HepG2 (cell line): ENCODE data around the gene NUCB1. TPM values are rescaled to one million over a fixed set of nuclear protein-coding genes. Genes with fewer than 3 reads are reported as not detected.

Experiments
- GTF2F1 ChIP-seq: fragments of 150-350 bp; IDR thresholded peaks from 2 replicates; pipeline ENCODE4 v1.6.1; 2014; ENCODE audit warnings: low read length
- HOXA5 ChIP-seq: sonication (generic); formaldehyde crosslinking; IDR thresholded peaks from 2 replicates; pipeline ENCODE4 v1.4.0; 2020; ENCODE audit warnings: missing genetic modification reagents
- MTF2 ChIP-seq: sonication (generic); formaldehyde crosslinking; IDR thresholded peaks from 2 replicates; pipeline ENCODE4 v1.5.0; 2020; ENCODE audit warnings: missing genetic modification reagents, borderline replicate concordance
- NONO ChIP-seq, 2 experiments: fragments of 450-650 bp in 1 of 2; sonication (generic) in 1 of 2; formaldehyde crosslinking in 1 of 2; IDR thresholded peaks in 1 of 2; conservative IDR thresholded peaks in 1 of 2; 2 replicates each; pipeline versions ENCODE4 v1.6.1 to v1.8.0; 2017 to 2022; ENCODE audit warnings: mild to moderate bottlenecking in 1 of 2, missing genetic modification reagents in 1 of 2, moderate library complexity in 1 of 2
- PHF20 ChIP-seq: sonication (generic); formaldehyde crosslinking; IDR thresholded peaks from 2 replicates; pipeline ENCODE4 v1.5.0; 2020; ENCODE audit warnings: mild to moderate bottlenecking, missing genetic modification reagents
- REXO4 ChIP-seq: sonication (generic); formaldehyde crosslinking; IDR thresholded peaks from 2 replicates; pipeline ENCODE4 v1.8.0; 2022; ENCODE audit warnings: missing genetic modification reagents, mild to moderate bottlenecking, borderline replicate concordance
- SMC3 ChIP-seq: IDR thresholded peaks from 2 replicates; pipeline ENCODE4 v1.6.1; 2011; ENCODE audit warnings: low read length, improper control_type of control experiment
- SP140L ChIP-seq: sonication (generic); formaldehyde crosslinking; IDR thresholded peaks from 2 replicates; pipeline ENCODE4 v1.4.0; 2020; ENCODE audit warnings: missing genetic modification reagents, borderline replicate concordance
- SRF ChIP-seq: IDR thresholded peaks from 2 replicates; pipeline ENCODE4 v1.6.1; 2011; ENCODE audit warnings: mild to moderate bottlenecking, low read depth, low read length, moderate library complexity
- TP53 ChIP-seq: sonication (generic); formaldehyde crosslinking; conservative IDR thresholded peaks from 2 replicates; pipeline ENCODE4 v1.4.0; 2020; ENCODE audit warnings: missing genetic modification reagents
- YEATS2 ChIP-seq: sonication (generic); formaldehyde crosslinking; IDR thresholded peaks from 2 replicates; pipeline ENCODE4 v1.4.0; 2020; ENCODE audit warnings: missing genetic modification reagents, borderline replicate concordance
- ZC3H4 ChIP-seq: sonication (generic); formaldehyde crosslinking; IDR thresholded peaks from 2 replicates; pipeline ENCODE4 v1.4.0; 2020; ENCODE audit warnings: missing genetic modification reagents, borderline replicate concordance
- ZNF10 ChIP-seq: sonication (generic); formaldehyde crosslinking; IDR thresholded peaks from 2 replicates; pipeline ENCODE4 v1.4.0; 2020; ENCODE audit warnings: mild to moderate bottlenecking, low read depth, missing genetic modification reagents, borderline replicate concordance
- ZNF414 ChIP-seq: sonication (generic); formaldehyde crosslinking; IDR thresholded peaks from 2 replicates; pipeline ENCODE4 v1.5.0; 2020; ENCODE audit warnings: missing genetic modification reagents
- ZNF468 ChIP-seq: sonication (generic); formaldehyde crosslinking; IDR thresholded peaks from 2 replicates; pipeline ENCODE4 v1.8.0; 2022; ENCODE audit warnings: mild to moderate bottlenecking, moderate library complexity, missing genetic modification reagents
- ZNF543 ChIP-seq: sonication (generic); formaldehyde crosslinking; IDR thresholded peaks from 2 replicates; pipeline ENCODE4 v1.4.0; 2020; ENCODE audit warnings: mild to moderate bottlenecking, missing genetic modification reagents
- ZNF558 ChIP-seq: sonication (generic); formaldehyde crosslinking; IDR thresholded peaks from 2 replicates; pipeline ENCODE4 v1.9.0; 2022; ENCODE audit warnings: mild to moderate bottlenecking, missing genetic modification reagents, borderline replicate concordance
- ZNF570 ChIP-seq: sonication (generic); formaldehyde crosslinking; IDR thresholded peaks from 2 replicates; pipeline ENCODE4 v1.4.0; 2020; ENCODE audit warnings: mild to moderate bottlenecking, missing genetic modification reagents, borderline replicate concordance
- ZNF709 ChIP-seq: sonication (generic); formaldehyde crosslinking; IDR thresholded peaks from 2 replicates; pipeline ENCODE4 v1.5.0; 2020; ENCODE audit warnings: mild to moderate bottlenecking, missing genetic modification reagents
- ZNF773 ChIP-seq: sonication (generic); formaldehyde crosslinking; IDR thresholded peaks from 2 replicates; pipeline ENCODE4 v1.4.0; 2020; ENCODE audit warnings: missing genetic modification reagents, borderline replicate concordance
- ZSCAN5A ChIP-seq: sonication (generic); formaldehyde crosslinking; IDR thresholded peaks from 2 replicates; pipeline ENCODE4 v1.8.0; 2022; ENCODE audit warnings: mild to moderate bottlenecking, missing genetic modification reagents, borderline replicate concordance
- polyA plus RNA-seq, 8 experiments: library from polyadenylated mRNA; depleted of rRNA in 3 of 8; stranded (reverse) in 7 of 8; unstranded in 1 of 8; fragments of >200 nt; fragmentation: Illumina TruSeq in 4 of 8; extraction: Trizol in 4 of 8; gene quantifications; 2 replicates each; pipeline versions ENCODE4 v1.2.1 to v1.2.3, GENCODE V29; 2011 to 2016; ENCODE audit warnings: low read depth in 4 of 8, missing spikeins in 1 of 8, mixed read lengths in 1 of 8; ENCODE audit not compliant: insufficient read depth in 1 of 8
- total RNA-seq, 5 experiments: library from RNA; depleted of rRNA; stranded (reverse); fragments of >200 nt; fragmentation: Illumina TruSeq; extraction: Trizol; gene quantifications; 2 replicates each; pipeline ENCODE4 v1.2.3, GENCODE V29; 2016; ENCODE audit warnings: low read depth in 1 of 5
- TF ChIP-seq, protein P1 (sequence below): IDR thresholded peaks from 2 replicates; pipeline ENCODE4 v1.6.1; 2016; ENCODE audit warnings: missing compliant biosample characterization, missing genetic modification reagents, borderline replicate concordance

Gene NUCB1
- total and polyA plus RNA-seq, 2 of the 13 experiments (the other 11 are each of a cell fraction or from before 2014, with no cell fraction given), result 82.3 to 106 TPM

DNA sequence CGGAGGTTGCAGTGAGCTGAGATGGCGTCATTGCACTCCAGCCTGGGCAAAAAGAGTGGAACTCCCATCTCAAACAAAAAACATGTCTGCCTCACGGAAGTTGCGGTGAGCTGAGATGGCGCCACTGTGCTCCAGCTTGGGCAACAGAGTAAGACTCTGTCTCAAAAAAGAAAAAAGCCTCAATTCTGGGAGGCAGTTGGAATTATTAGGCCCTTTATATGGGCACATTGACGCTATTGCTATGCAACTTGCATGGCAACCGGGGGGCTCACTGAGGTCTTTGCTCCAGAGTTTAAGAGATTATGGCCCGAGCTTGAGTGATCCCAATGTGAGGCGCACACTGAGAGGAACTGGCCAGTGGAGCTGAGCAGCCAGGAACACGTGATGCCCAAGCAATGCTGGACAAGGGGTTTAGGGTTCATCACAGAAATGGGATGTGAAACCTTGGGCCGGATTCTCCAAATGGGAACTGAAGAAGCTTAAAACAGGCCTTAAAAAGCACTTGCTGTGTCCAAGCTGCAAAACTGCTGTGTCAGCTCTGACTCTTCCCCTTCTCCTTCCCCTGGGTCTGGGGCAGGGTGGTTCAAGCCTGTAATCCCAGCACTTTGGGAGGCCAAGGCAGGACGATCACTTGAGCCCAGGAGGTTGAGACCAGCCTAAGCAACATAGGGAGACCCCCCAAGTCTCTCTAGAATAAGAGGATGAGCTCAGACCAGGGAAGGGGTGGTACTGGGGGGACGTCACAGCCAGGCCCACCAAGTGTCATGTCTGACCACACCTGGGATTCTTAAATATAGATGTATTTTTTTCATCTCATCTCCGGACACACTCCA lies 67.5 kb downstream of the NUCB1 start (continued):
- TF ChIP-seq NONO (IDR thresholded peaks at IDR 0.05) (no peak), NONO (CRISPR knock-in tag; conservative IDR thresholded peaks at IDR 0.05) (peak; percentile 92), ZNF10 (CRISPR knock-in tag) (no peak), ZNF558 (CRISPR knock-in tag) (no peak), TP53 (CRISPR knock-in tag) (no peak), ZNF414 (CRISPR knock-in tag) (no peak), MTF2 (CRISPR knock-in tag) (no peak), SRF (peak; percentile 27; the same call in 1 of the 2 replicates), REXO4 (CRISPR knock-in tag) (no peak), ZNF709 (CRISPR knock-in tag) (no peak), YEATS2 (CRISPR knock-in tag) (peak; percentile 15; the same call in 1 of the 2 replicates), HOXA5 (CRISPR knock-in tag) (peak; percentile 66), PHF20 (CRISPR knock-in tag) (no peak), SP140L (no peak), SMC3 (no peak), ZC3H4 (peak; percentile 97), ZSCAN5A (CRISPR knock-in tag) (no peak), ZNF570 (CRISPR knock-in tag) (no peak), ZNF543 (CRISPR knock-in tag) (no peak), ZNF773 (CRISPR knock-in tag) (no peak), GTF2F1 (no peak), ZNF468 (CRISPR knock-in tag) (no peak)
- TF ChIP-seq, protein P1, sequence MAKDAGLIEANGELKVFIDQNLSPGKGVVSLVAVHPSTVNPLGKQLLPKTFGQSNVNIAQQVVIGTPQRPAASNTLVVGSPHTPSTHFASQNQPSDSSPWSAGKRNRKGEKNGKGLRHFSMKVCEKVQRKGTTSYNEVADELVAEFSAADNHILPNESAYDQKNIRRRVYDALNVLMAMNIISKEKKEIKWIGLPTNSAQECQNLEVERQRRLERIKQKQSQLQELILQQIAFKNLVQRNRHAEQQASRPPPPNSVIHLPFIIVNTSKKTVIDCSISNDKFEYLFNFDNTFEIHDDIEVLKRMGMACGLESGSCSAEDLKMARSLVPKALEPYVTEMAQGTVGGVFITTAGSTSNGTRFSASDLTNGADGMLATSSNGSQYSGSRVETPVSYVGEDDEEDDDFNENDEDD (CRISPR knock-in tag), result no peak
